Cortex of kidney (tissue), 1 donor: ENCODE results near the gene OR4D5.

Experiments
- DNase-seq: peaks from one replicate; lab custom pipeline; 2025; lab: John Stamatoyannopoulos, UW

Gene OR4D5

DNA sequence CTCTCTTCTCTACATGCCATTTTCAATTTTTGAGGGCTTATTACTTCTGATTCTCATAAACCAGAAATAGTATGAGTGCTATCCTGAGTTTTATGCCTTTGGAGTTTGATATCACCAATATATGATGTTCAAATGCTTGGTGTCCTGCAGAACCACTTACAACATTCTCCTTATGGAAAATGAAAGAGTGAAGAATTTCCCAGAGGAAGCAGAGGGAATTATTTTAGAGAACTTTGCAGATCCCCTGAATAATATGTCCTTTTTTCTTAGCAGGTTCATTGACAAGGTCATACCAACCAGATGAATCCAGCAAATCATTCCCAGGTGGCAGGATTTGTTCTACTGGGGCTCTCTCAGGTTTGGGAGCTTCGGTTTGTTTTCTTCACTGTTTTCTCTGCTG, at the start of gene OR4D5:
OR4D5 (plus strand) TSS at position 301 of the 400 bp plus-strand sequence; CDS start at position 301, 0 bp downstream.
- no peak for DNase-seq

DNA sequence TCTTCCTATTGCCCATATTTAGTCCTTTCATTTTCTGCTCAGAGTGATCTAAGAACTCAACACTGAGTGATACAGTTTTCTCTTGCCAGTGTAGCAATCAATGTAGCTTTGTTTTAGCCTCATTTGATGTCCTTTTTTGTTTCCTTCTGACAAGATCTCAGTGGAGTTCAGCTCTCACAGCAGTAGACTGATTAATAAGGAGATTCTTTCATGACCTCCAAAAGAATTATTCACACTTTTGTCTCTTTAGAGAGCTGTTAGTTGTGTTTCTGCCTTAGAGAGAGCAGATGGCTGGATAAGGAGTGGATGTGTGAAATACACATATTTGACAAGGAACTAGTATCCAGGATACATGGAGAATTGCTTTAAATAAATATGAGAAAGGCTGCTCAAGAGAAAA, 47.4 kb upstream of the OR4D5 start:
- DNase-seq = no peak

DNA sequence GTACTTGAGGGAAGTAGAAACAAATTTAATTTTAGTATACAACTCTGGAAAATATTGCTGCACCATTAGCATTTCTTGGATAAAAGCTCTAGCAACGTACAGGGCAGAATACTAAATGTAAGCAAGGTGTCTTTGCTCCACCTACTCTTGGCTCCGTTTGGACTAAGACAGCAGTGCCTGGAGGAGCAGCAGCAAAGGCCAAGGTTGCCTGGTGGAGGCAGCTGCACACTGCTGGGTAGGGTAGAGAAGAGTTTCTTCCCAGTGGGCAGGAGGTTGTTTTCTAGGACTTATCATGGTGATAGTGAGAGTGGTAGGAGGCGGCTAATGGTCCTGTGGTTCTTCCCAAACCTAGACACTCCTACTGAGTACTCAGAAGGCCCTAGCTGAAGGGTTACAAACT, 39.6 kb upstream of the OR4D5 start:
- no peak for DNase-seq

DNA sequence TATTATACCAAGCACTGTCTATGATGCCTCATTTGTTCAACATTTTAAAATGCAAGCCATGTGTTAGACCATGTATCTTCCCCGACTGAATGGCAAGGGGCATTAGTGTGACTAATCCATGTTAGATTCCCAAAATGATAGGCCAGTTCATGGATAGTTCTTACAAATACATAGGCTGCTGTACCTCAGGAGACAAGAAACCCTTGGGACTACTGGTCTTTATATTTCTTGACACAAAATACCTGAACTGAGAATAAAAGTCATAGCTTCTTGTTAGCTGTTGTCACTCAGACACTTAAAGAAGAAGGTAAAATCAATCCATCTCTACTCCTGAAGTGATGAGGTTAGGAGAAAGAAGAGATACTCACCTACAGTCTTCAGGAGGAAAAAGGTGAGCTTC, 37.5 kb upstream of the OR4D5 start, which contains the start of gene OR8D4:
OR8D4 (plus strand) TSS at position 301 of the 400 bp plus-strand sequence. CDS start 4,265 bp downstream, outside the sequence.
- no peak for DNase-seq

DNA sequence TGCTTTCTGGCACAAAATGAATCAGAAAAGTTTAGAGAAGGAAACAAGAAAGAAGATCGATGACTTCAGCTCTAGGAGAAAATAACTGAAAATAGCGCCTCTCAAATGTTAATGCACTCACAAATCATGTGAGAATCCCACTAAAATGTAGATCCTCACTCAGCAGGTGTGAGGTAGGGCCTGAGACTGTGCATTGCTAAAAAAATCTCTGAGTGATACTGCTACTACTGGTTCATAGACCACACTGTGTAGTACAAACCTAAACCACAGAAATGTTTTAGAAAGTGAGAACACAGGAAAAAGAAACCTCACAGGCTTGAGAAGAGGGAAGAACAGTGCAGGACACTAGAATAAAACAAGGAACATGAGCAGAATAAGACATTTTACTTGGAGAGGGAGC, 35.5 kb upstream of the OR4D5 start:
- DNase-seq = no peak

DNA sequence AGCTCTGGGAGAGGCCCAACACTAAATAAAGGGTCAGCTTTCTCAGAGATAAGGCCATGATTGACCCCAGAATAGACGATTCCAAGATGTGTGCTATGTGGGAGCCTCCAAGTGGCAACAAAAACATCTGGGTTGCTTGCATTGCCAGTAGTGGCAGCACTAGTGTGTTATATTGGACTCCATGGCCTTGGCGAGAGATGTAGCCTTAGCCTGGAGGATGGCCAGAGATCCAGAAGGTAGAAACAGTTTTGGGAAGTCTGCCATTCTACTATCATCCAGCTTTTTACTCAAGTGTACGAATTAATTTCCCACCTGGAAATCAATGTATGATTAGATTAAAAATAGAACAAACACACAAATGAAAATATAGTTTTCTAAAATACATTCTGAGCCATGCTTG, 34.5 kb upstream of the OR4D5 start:
- no peak for DNase-seq

DNA sequence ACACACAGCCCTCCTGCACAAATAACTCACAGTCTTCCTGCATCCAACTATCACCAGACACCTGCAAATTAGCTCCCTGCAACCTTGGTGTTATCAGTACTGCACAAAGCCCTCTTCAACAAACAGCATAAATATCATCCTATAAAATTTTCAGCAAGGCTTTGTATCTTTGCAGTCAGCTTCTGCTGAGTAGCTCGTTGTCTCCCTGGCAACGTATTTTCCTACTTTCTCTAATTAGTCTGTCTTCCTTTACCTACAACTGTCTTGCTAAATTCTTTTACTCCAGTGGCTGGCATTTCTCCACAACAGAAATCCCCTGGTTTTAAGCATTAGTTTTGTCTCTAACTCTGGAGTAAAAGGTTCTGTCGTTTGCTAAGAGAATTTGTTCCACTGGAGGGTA, 33.6 kb upstream of the OR4D5 start:
- no peak for DNase-seq

DNA sequence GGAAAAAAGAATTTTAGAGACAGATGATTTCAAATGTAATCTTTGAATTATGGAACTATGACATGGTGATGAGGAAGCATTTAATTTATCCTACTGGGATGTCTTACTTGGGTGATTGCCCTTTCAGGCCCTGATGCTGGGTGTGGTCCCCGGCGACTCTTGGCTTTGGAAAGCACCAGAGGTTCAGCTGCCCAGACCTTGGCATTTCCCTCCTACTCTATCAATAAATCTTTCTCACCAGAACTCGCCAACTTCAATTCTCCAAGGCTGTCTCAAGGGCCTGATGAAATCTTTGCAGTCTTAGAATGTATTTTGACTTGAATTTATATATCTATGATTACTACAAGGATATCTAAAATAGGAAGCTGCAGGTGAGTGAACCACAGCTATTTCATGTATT, 18.5 kb upstream of the OR4D5 start:
- DNase-seq = no peak

DNA sequence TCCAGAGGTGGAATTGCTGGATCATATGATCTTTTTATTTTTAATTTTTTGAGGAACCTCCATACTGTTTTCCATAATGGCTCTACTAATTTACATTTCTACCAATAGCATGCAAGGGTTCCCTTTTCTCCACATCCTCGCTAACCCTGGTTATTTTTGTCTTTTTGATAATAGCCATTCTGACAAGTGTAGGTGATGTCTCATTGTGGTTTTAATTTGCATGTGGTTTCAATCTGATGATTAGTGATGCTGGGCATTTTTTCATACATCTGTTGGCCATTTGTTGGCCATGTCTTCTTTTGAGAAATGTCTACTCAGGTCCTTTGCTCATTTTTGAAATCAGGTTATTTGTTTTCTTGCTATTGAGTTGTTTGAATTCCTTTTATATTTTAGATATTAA, 15.4 kb upstream of the OR4D5 start:
- no peak for DNase-seq

DNA sequence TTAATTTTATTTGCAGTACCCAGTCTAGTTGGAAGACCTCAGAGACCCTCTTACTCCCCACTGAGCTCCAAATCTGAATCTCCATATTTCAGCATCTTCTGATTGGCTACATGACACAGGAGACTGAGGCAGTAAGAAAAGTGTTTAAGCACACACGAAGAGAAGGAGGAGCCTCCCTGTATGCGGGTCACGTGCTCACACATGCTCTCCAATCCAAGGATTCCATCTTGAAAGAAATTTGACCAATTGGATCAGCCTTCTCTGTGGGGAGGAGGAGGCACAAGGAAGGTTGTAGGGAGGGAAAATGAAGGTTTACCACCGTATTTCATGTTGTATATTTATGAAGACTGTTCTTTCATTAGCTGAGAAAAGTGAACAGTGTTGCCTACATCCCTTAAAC, 3.0 kb downstream of the OR4D5 start:
- DNase-seq = no peak

DNA sequence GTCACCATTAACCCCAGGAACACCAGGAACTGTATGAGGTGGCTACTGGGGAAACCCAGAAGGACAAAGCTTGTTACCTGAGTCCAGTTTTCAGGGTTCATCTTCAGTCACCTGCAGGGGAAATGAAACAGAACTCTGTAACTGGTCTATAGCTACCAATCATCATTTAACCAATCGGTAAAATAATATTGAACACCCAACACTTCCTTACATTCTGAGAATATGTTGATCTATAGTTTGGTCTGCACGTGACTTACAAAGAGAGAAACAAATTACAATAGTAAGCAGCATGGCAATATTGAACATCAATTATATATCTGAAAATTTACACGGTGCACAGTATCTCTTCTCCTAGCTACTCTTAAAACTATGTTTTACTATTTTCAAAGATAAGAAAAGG, 4.3 kb downstream of the OR4D5 start, which contains the start of gene OR6T1:
OR6T1 (minus strand) TSS at position 101 of the 400 bp plus-strand sequence; CDS start at position 101, 0 bp downstream.
- DNase-seq = no peak

DNA sequence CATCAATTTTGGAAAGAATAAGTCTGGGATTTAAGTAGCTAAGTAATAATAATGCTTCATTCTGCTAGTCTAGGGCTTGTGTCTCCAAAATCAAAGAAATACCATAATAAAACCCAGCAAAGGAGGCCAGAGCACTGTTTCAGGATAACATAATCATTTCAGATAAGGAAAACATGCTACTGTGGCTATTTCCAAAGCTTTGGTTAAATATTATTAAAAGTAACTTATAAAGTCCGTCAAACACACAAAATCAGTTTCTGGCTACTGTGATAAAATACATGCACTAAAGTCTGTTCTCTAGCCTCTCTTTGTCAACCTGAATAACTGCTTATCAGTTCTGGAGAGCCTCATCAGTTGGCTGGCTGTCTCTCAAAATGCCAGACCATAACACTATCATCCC, 5.7 kb downstream of the OR4D5 start:
- no peak for DNase-seq

DNA sequence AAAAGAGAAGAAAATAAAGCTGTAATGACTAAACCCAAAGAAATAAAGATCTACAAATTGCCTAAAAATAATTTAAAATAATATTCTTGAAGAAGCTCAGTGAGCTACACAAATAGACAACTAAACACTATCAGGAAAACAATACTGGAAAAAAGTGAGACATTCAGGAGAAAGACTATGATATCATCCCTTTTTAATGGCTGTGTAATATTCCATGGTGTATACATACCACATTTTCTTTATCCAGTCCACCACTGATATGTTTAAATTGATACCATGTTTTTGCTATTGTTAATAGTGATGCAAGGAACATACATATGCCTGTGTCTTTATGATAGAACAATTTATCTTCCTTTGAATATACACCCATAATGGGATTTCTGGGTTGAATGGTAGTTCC, 17.3 kb downstream of the OR4D5 start:
- DNase-seq = no peak

DNA sequence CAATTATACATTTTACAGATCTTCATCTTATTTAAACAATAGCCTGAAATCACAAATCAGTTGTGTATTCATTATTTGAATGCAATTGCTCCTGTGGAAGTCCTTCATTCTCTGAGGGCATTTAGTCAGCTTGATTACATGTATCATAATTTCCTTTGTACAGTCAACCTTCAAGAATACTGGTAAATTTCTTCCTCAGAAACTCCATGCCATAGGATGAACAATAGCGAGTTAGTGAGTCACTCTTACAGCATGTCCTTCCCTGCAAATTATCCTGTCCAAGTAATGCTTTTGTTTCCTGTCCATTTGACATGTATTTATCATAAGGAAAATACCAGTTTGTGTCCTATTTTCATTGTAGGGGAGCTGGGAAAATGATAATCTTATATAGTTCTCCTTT, 34.4 kb downstream of the OR4D5 start:
- DNase-seq = no peak

DNA sequence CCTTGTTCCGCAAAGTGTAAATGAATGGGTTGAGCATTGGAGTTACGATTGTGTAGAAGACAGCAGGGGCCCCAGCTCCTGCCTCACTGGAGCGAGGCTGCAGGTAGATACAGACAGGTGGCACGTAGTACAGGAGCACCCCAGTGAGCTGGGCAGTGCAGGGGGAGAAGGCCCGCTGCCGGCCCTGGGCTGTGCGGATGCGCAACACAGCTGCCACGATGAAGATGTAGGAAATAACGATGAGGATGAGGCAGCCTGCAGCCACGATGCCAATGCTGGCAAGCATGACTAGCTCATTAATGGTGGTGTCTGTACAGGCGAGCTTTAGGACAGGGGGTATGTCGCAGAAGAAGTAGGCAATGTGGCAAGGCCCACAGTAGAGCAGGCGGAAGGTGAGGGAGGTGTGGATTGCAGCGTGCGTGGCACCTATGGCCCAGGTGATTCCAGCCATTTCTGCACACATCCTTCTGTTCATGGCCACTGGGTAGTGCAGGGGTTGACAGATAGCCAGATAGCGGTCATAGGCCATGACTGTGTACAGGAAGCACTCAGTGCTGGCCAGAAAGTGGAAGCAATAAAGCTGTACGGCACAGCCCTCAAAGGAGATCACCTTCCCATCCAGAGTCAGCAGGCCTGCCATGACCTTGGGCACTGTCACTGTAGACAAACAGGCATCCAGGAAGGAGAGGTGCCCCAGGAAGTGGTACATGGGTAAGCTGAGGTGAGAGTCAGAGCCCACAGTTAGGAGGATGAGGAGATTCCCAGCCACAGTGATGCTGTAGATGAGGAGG, 37.5 kb downstream of the OR4D5 start:
- DNase-seq = no peak

DNA sequence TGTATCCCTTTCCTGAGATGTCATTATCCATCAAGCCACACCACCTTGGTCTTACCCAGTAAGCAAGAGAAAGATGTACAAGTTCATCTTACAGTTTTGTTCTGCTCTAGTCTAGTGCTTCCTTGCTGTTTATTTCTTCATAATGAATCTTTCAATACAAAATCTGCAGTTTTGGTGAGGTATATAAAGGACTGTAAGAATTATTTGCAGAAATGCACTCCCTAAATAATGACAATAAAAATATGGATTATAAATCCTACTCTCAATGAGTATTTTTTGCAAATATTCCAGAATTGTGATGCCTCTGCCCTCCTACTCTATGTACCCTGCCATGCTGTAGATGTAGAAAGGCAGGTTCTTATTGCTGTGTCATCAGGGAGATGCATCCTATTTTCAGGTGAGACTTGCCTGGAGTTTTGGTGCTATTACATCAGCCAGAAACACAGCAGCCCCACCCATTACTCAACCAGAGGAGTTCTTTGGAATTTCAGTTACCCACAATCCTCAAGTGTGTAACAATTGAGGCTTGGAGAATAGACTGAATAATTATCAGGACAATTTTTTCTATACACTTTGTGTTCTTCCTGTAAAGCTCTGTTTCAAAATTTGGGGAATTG, 38.4 kb downstream of the OR4D5 start, which contains the start of gene OR10S1:
OR10S1 (minus strand) TSS at position 51 of the 617 bp plus-strand sequence. CDS start 117 bp downstream, outside the sequence.
- DNase-seq = no peak

DNA sequence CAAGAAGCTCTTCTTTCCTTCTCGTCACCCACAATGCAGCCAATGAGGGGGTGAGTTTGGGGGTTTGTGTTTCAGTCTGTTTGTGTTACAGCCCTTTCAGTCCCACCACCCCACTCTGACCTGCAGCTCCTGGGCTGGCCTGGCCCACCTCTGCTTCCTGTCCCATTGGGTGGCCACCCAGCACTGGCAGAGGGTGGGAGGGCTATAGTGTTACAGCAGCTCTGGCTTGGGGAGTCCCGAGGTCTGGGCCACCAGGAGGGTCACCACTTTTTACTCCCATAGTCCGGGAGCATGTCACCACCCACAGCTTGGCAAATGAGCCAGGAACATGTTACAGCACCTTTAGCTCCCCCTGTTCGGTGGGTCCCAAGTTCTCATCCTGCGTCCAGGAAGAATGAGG, 39.9 kb downstream of the OR4D5 start:
- DNase-seq = no peak
